Ovary (tissue), 3 donors: Measurements from ENCODE around the gene ABRAXAS1.

Source experiments
- CTCF ChIP-seq, 3 donors: fragments of 450-650 bp in 2 of 3; fragments of 200-600 bp in 1 of 3; IDR thresholded peaks; one replicate each; pipeline versions ENCODE4 v1.5.1 to v1.8.0; 2016 to 2022; ENCODE audit warnings: antibody characterized with exemption in 3 of 3, mild to moderate bottlenecking in 1 of 3
- POLR2A ChIP-seq: fragments of 450-650 bp; IDR thresholded peaks from one replicate; pipeline ENCODE4 v1.6.1; 2017; ENCODE audit warnings: antibody characterized with exemption, mild to moderate bottlenecking, moderate library complexity
- donor health status: DM: no; HTN: no; CAD: no.

GRCh38 chr4:83504503-83504902, 19.6 kb upstream of the ABRAXAS1 start:
- TF ChIP-seq POLR2A (no peak), CTCF (IDR thresholded peaks at IDR 0.05) (no peak)
